Measurements from ENCODE around the gene CCNQ. TPM values are rescaled to one million over a fixed set of nuclear protein-coding genes. Genes with fewer than 3 reads are reported as not detected.

The CCNQ gene
- total RNA-seq, 2 donors from 2014 or later, result 16.3 to 24.0 TPM

- Histone ChIP-seq H3K9ac (ENCODE audit: low read depth in 2 of 2, low read length in 2 of 2) (no peak overlapping the region), H3K4me3 (no peak overlapping the region), H3K36me3 (no peaks in the 10 kb centered on the region), H3K27ac (no peak overlapping the region), H3K27me3 (no peaks in the 10 kb centered on the region), H3K4me1 (no peaks in the 10 kb centered on the region), H3K9me3 (no peaks in the 10 kb centered on the region)
- DNase-seq, result no peak
- no peak for TF ChIP-seq CTCF (IDR thresholded peaks at IDR 0.05)
- intact Hi-C loops (cut with DNase I), result no loop called here
Observed at GRCh38 chrX:153631907-153632594, 33.1 kb upstream of the CCNQ start.

- Histone ChIP-seq H3K4me3 (no peak overlapping the region), H3K27ac (no peak overlapping the region), H3K9ac (ENCODE audit: low read depth in 2 of 2, low read length in 2 of 2) (no peak overlapping the region), H3K9me3 (no peaks in the 10 kb centered on the region), H3K4me1 (no peaks in the 10 kb centered on the region), H3K27me3 (no peaks in the 10 kb centered on the region), H3K36me3 (no peaks in the 10 kb centered on the region)
- TF ChIP-seq CTCF (IDR thresholded peaks at IDR 0.05), result no peak
- DNase-seq, result no peak
- intact Hi-C loops (cut with DNase I), result no loop called here
Observed at GRCh38 chrX:153631346-153631745, 32.4 kb upstream of the CCNQ start.

GRCh38 chrX:153628665-153629064 lies 29.7 kb upstream of the CCNQ start:
- H3K27me3 ChIP-seq, result peaks cover 4% of the 10 kb centered on the region
- H3K9me3 ChIP-seq, result no peaks in the 10 kb centered on the region
- no peak for TF ChIP-seq CTCF (IDR thresholded peaks at IDR 0.05)
- intact Hi-C loops (cut with DNase I), result no loop called here
- no peaks in the 10 kb centered on the region for H3K36me3 ChIP-seq
- H3K27ac ChIP-seq, result no peak overlapping the region
- no peaks in the 10 kb centered on the region for H3K4me1 ChIP-seq
- DNase-seq, result no peak
- H3K9ac ChIP-seq (ENCODE audit: low read depth in 2 of 2, low read length in 2 of 2), result no peak overlapping the region
- H3K4me3 ChIP-seq, result no peak overlapping the region

GRCh38 chrX:153628129-153628528 lies 29.2 kb upstream of the CCNQ start:
- TF ChIP-seq CTCF (IDR thresholded peaks at IDR 0.05), result no peak
- no peak for DNase-seq
- H3K27me3 ChIP-seq, result peaks cover 4% of the 10 kb centered on the region
- no peaks in the 10 kb centered on the region for H3K36me3 ChIP-seq
- no peak overlapping the region for H3K4me3 ChIP-seq
- no peak overlapping the region for H3K27ac ChIP-seq
- no peak overlapping the region for H3K9ac ChIP-seq (ENCODE audit: low read depth in 2 of 2, low read length in 2 of 2)
- H3K4me1 ChIP-seq, result no peaks in the 10 kb centered on the region
- intact Hi-C loops (cut with DNase I), result no loop called here
- H3K9me3 ChIP-seq, result no peaks in the 10 kb centered on the region

GRCh38 chrX:153627675-153628111 lies 28.8 kb upstream of the CCNQ start:
- no peak for TF ChIP-seq CTCF (IDR thresholded peaks at IDR 0.05)
- H3K9ac ChIP-seq (ENCODE audit: low read depth in 2 of 2, low read length in 2 of 2), result no peak overlapping the region

More at GRCh38 chrX:153627675-153628111, 28.8 kb upstream of the CCNQ start:
- H3K36me3 ChIP-seq, result no peaks in the 10 kb centered on the region
- no peaks in the 10 kb centered on the region for H3K4me1 ChIP-seq
- no peak for DNase-seq
- H3K27me3 ChIP-seq, result peaks cover 4% of the 10 kb centered on the region
- intact Hi-C loops (cut with DNase I), result no loop called here
- H3K9me3 ChIP-seq, result no peaks in the 10 kb centered on the region
- H3K4me3 ChIP-seq, result no peak overlapping the region
- H3K27ac ChIP-seq, result no peak overlapping the region

All from colonic mucosa (tissue), 4 donors.